Natural killer cell (primary cell): ENCODE measurements around the gene LRRC37A3. TPM values are rescaled to one million over a fixed set of nuclear protein-coding genes. Genes with fewer than 3 reads are reported as not detected.
"Not testable (repeated sequence)": the region's sequence is repeated elsewhere in the genome, so short reads cannot be mapped to it uniquely, and the experiment has no call there.

Experiments used
- ATAC-seq, 3 donors: fragments of 150-1000 bp in 2 of 3; fragments of 200-7000 bp in 1 of 3; cut with Tn5 transposase; 1 replicate in 1 of 3; 2 replicates in 2 of 3; pipeline ENCODE4 v1.10.0; 2021; ENCODE audit warnings: mild to moderate bottlenecking in 2 of 3, moderate library complexity in 2 of 3
- DNase-seq, 2 donors: peaks; one replicate each; pipeline versions ENCODE4 v3.0.0 to v3.0.0-alpha.2; 2013 to 2021; ENCODE audit warnings: mixed read lengths in 1 of 2
- H3K27ac ChIP-seq: one replicate; pipeline ENCODE4 v1.5.1; 2013; ENCODE audit warnings: mild to moderate bottlenecking, low read length
- H3K27me3 ChIP-seq: one replicate; pipeline ENCODE4 v1.6.1; 2013; ENCODE audit warnings: low read length; ENCODE audit not compliant: control insufficient read depth, insufficient read depth
- H3K36me3 ChIP-seq: one replicate; pipeline ENCODE4 v1.6.1; 2013; ENCODE audit warnings: low read length; ENCODE audit not compliant: control insufficient read depth, insufficient read depth
- H3K4me1 ChIP-seq: one replicate; pipeline ENCODE4 v1.6.1; 2013; ENCODE audit warnings: low read length; ENCODE audit not compliant: control insufficient read depth, insufficient read depth
- H3K4me3 ChIP-seq: one replicate; pipeline ENCODE4 v1.5.1; 2013; ENCODE audit warnings: low read length
- H3K9me3 ChIP-seq: one replicate; pipeline ENCODE4 v1.6.1; 2013; ENCODE audit warnings: low read length; ENCODE audit not compliant: control insufficient read depth, insufficient read depth
- H3K27ac Mint-ChIP-seq, 2 donors: one replicate each; pipeline ENCODE4 v1.8.0; 2022; ENCODE audit warnings: mild to moderate bottlenecking in 2 of 2, mixed read lengths in 2 of 2, moderate library complexity in 1 of 2
- H3K27me3 Mint-ChIP-seq, 2 donors: one replicate each; pipeline ENCODE4 v1.8.0; 2022; ENCODE audit warnings: low read depth in 2 of 2, mixed read lengths in 2 of 2
- H3K36me3 Mint-ChIP-seq: one replicate; pipeline ENCODE4 v1.8.0; 2022; ENCODE audit warnings: mixed read lengths
- H3K4me1 Mint-ChIP-seq, 2 donors: one replicate each; pipeline ENCODE4 v1.8.0; 2022; ENCODE audit warnings: mixed read lengths in 2 of 2
- H3K4me3 Mint-ChIP-seq: one replicate; pipeline ENCODE4 v1.8.0; 2022; ENCODE audit warnings: mild to moderate bottlenecking, moderate library complexity, mixed read lengths
- H3K9me3 Mint-ChIP-seq, 2 donors: one replicate each; pipeline ENCODE4 v1.8.0; 2022; ENCODE audit warnings: mixed read lengths in 2 of 2
- WGBS: methylation state at CpG from one replicate; pipeline ENCODE4 v1.1.7; 2013; ENCODE audit warnings: missing lambda C conversion rate; ENCODE audit not compliant: insufficient coverage; 5-methylcytosine and 5-hydroxymethylcytosine counted together
- intact Hi-C: fragments of 100-400 bp; cut with micrococcal nuclease; formaldehyde crosslinking; loops from one replicate; pipeline ENCODE4 v1.14.2; 2022
- total RNA-seq, 4 donors: library from RNA; stranded (reverse); fragments of 120-200 nt in 1 of 4; gene quantifications; one replicate each; pipeline versions ENCODE4 v1.2.3 to v1.2.4, GENCODE V29; 2013 to 2022
- TF ChIP-seq, protein P1 (sequence below): fragments of 200-600 bp; IDR thresholded peaks from one replicate; pipeline ENCODE4 v1.8.0; 2022; ENCODE audit warnings: antibody characterized with exemption

LRRC37A3 gene
- total RNA-seq, 3 donors from 2014 or later (not counting 1 experiment from before 2014, with no cell fraction given) = 7.8 to 22.7 (median 10.5) TPM

GRCh38 chr17:64928701-64929100 lies 9.4 kb upstream of the LRRC37A3 start:
- ATAC-seq = peak in 1 of 3 donors; percentile 61
- H3K27me3 Mint-ChIP-seq, H3K9me3 Mint-ChIP-seq, H3K4me1 ChIP-seq, H3K36me3 Mint-ChIP-seq, H3K9me3 ChIP-seq, H3K27ac Mint-ChIP-seq, H3K27ac ChIP-seq, H3K27me3 ChIP-seq, H3K4me3 ChIP-seq, H3K4me1 Mint-ChIP-seq, DNase-seq, H3K4me3 Mint-ChIP-seq, intact Hi-C loops, H3K36me3 ChIP-seq: not testable (repeated sequence)
- WGBS = 100% methylated on average over 1 of the region's 3 CpGs

- WGBS = 5% methylated on average over 1 of the region's 2 CpGs
- not testable (repeated sequence) for H3K4me3 ChIP-seq, H3K27me3 Mint-ChIP-seq, H3K36me3 Mint-ChIP-seq, H3K36me3 ChIP-seq, H3K9me3 ChIP-seq, H3K4me1 ChIP-seq, H3K27ac ChIP-seq, H3K27me3 ChIP-seq, H3K4me3 Mint-ChIP-seq, H3K9me3 Mint-ChIP-seq, H3K4me1 Mint-ChIP-seq
- TF ChIP-seq, protein P1, sequence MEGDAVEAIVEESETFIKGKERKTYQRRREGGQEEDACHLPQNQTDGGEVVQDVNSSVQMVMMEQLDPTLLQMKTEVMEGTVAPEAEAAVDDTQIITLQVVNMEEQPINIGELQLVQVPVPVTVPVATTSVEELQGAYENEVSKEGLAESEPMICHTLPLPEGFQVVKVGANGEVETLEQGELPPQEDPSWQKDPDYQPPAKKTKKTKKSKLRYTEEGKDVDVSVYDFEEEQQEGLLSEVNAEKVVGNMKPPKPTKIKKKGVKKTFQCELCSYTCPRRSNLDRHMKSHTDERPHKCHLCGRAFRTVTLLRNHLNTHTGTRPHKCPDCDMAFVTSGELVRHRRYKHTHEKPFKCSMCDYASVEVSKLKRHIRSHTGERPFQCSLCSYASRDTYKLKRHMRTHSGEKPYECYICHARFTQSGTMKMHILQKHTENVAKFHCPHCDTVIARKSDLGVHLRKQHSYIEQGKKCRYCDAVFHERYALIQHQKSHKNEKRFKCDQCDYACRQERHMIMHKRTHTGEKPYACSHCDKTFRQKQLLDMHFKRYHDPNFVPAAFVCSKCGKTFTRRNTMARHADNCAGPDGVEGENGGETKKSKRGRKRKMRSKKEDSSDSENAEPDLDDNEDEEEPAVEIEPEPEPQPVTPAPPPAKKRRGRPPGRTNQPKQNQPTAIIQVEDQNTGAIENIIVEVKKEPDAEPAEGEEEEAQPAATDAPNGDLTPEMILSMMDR = peak; percentile 53
- DNase-seq = peak in 1 of 2 donors; percentile 92
- intact Hi-C loops = loop anchor here (2.0 kb wide), 1 partner anchor 271 kb away; no protein-coding TSS in a partner anchor
- peak; percentile 91 to 100 (median 100) for ATAC-seq
- H3K27ac Mint-ChIP-seq = peak overlapping the region in 1 of 2 donors; percentile 47
Measured at GRCh38 chr17:64927444-64927843, 8.2 kb upstream of the LRRC37A3 start.

- ATAC-seq, H3K36me3 Mint-ChIP-seq, H3K4me3 ChIP-seq, H3K4me1 ChIP-seq, H3K4me1 Mint-ChIP-seq, H3K27me3 ChIP-seq, H3K4me3 Mint-ChIP-seq, H3K27ac ChIP-seq, H3K36me3 ChIP-seq, H3K27ac Mint-ChIP-seq, H3K27me3 Mint-ChIP-seq, H3K9me3 ChIP-seq, H3K9me3 Mint-ChIP-seq, DNase-seq: not testable (repeated sequence)
- intact Hi-C loops = loop anchor here (2.0 kb wide), 1 partner anchor 272 kb away; no protein-coding TSS in a partner anchor
- WGBS = 94% methylated on average over 3 of the region's 4 CpGs
Measured at GRCh38 chr17:64926430-64926829, 7.2 kb upstream of the LRRC37A3 start.

- 95% methylated on average over 3 of the region's 4 CpGs for WGBS
- H3K27me3 Mint-ChIP-seq, H3K36me3 ChIP-seq, intact Hi-C loops, H3K9me3 ChIP-seq, H3K27ac ChIP-seq, H3K4me3 Mint-ChIP-seq, DNase-seq, H3K36me3 Mint-ChIP-seq, H3K4me3 ChIP-seq, ATAC-seq, H3K27ac Mint-ChIP-seq, H3K27me3 ChIP-seq, H3K9me3 Mint-ChIP-seq, H3K4me1 ChIP-seq, H3K4me1 Mint-ChIP-seq: not testable (repeated sequence)
Measured at GRCh38 chr17:64925244-64925643, 6.0 kb upstream of the LRRC37A3 start.

DNA sequence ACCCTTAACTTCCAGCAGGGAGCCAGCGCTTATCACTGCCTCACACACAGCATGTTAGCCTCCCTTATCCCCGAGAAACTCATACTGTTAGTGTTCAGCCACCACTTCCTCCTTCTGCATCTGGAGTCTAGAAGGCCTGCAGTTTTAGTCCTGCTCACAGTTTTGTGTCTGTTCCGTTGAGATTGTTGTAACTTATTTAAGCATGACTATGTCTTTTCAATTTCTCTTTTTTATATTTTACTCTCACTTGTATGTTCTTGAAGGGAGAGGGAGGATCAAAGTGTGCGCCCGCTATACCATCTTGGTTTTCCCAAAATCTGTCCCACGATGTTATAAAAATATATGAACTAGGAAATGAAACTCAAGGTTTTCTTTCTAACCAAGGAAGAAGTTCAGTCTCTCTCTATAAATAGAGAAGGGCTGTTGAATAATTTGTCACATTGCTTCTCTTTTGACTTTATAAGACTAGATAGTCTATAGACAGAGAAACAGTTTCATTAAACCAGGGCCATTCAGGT lies 3.8 kb upstream of the LRRC37A3 start:
- WGBS = 19% methylated on average over 2 of the region's 6 CpGs
- intact Hi-C loops = loop anchor here (5.0 kb wide), 1 partner anchor 39 kb away; no protein-coding TSS in a partner anchor
- H3K4me3 Mint-ChIP-seq = peak overlapping the region; percentile 25
- H3K27me3 Mint-ChIP-seq, H3K36me3 ChIP-seq, H3K4me1 ChIP-seq, ATAC-seq, H3K27ac Mint-ChIP-seq, H3K36me3 Mint-ChIP-seq, H3K27ac ChIP-seq, H3K9me3 ChIP-seq, H3K27me3 ChIP-seq, DNase-seq, H3K4me3 ChIP-seq, H3K9me3 Mint-ChIP-seq, H3K4me1 Mint-ChIP-seq: not testable (repeated sequence)
